NCI-H82 treated with DMSO at 0.1 percent for 48 hours (cell line): Measurements from ENCODE around the gene INPPL1.

Source experiments
- DNase-seq: peaks from one replicate; lab custom pipeline; 2025; ENCODE audit not compliant: unreplicated experiment; lab: John Stamatoyannopoulos, UW

Gene INPPL1

GRCh38 chr11:72280037-72280436, 55.5 kb downstream of the INPPL1 start:
- DNase-seq = no peak

- no peak for DNase-seq
Observed at GRCh38 chr11:72280726-72281315, 56.3 kb downstream of the INPPL1 start.

- no peak for DNase-seq
Observed at GRCh38 chr11:72283947-72284346, 59.4 kb downstream of the INPPL1 start.

- no peak for DNase-seq
Observed at GRCh38 chr11:72287293-72287692, 62.7 kb downstream of the INPPL1 start.
